ENCODE measurements around the gene CLPTM1L. TPM values are rescaled to one million over a fixed set of nuclear protein-coding genes. Genes with fewer than 3 reads are reported as not detected.
"Not testable (repeated sequence)": the region's sequence is repeated elsewhere in the genome, so short reads cannot be mapped to it uniquely, and the experiment has no call there.

CLPTM1L gene
- polyA plus RNA-seq, 3 donors, result 129 to 144 (median 143) TPM

- DNase-seq, result no peak
Observed at GRCh38 chr5:1343931-1344901, 683 bp downstream of the CLPTM1L start.

GRCh38 chr5:1343315-1343751 lies 1.6 kb downstream of the CLPTM1L start:
- DNase-seq, result no peak

- not testable (repeated sequence) for DNase-seq
Observed at GRCh38 chr5:1342711-1343110, 2.2 kb downstream of the CLPTM1L start.

GRCh38 chr5:1342268-1342667 lies 2.6 kb downstream of the CLPTM1L start:
- no peak for DNase-seq

- DNase-seq, result no peak
Observed at GRCh38 chr5:1341863-1342262, 3.0 kb downstream of the CLPTM1L start.

GRCh38 chr5:1339818-1340210 lies 5.1 kb downstream of the CLPTM1L start:
- not testable (repeated sequence) for DNase-seq

- not testable (repeated sequence) for DNase-seq
Observed at GRCh38 chr5:1339139-1339817, 5.6 kb downstream of the CLPTM1L start.

- no peak for DNase-seq
Observed at GRCh38 chr5:1338506-1339070, 6.3 kb downstream of the CLPTM1L start.

GRCh38 chr5:1338196-1338490 lies 6.8 kb downstream of the CLPTM1L start:
- no peak for DNase-seq

GRCh38 chr5:1337489-1338195 lies 7.3 kb downstream of the CLPTM1L start:
- no peak for DNase-seq

- no peak for DNase-seq
Observed at GRCh38 chr5:1336749-1337488, 8.0 kb downstream of the CLPTM1L start.

- DNase-seq, result no peak
Observed at GRCh38 chr5:1336106-1336561, 8.8 kb downstream of the CLPTM1L start.

GRCh38 chr5:1335540-1336095 lies 9.3 kb downstream of the CLPTM1L start:
- no peak for DNase-seq

- no peak for DNase-seq
Observed at GRCh38 chr5:1334831-1335539, 9.9 kb downstream of the CLPTM1L start.

GRCh38 chr5:1333986-1334385 lies 10.9 kb downstream of the CLPTM1L start:
- no peak for DNase-seq

- DNase-seq, result not testable (repeated sequence)
Observed at GRCh38 chr5:1333286-1333685, 11.6 kb downstream of the CLPTM1L start.

- DNase-seq, result no peak
Observed at GRCh38 chr5:1332461-1333001, 12.4 kb downstream of the CLPTM1L start.

- no peak for DNase-seq
Observed at GRCh38 chr5:1331861-1332405, 13.0 kb downstream of the CLPTM1L start.
